Measurements from ENCODE around the gene VWA1.

DNA sequence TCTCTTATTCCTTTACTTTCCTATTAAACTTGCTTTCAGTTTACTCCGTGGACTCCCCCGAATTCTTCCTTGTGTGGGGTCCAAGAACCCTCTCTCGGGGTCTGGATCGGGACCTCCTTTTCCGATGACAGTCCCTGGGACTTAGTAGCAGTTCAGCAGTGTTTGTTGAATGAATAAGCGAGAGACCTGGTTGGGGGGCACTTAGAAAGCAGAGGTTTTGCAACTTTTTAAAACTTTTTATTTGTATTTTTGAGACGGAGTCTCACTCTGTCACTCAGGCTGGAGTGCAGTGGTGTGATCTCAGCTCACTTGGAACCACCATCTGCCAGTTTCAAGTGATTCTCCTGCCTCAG, 12.3 kb upstream of the VWA1 start:
- TF ChIP-seq POLR2A (IDR thresholded peaks at IDR 0.05) = no peak
- TF ChIP-seq, protein P1, sequence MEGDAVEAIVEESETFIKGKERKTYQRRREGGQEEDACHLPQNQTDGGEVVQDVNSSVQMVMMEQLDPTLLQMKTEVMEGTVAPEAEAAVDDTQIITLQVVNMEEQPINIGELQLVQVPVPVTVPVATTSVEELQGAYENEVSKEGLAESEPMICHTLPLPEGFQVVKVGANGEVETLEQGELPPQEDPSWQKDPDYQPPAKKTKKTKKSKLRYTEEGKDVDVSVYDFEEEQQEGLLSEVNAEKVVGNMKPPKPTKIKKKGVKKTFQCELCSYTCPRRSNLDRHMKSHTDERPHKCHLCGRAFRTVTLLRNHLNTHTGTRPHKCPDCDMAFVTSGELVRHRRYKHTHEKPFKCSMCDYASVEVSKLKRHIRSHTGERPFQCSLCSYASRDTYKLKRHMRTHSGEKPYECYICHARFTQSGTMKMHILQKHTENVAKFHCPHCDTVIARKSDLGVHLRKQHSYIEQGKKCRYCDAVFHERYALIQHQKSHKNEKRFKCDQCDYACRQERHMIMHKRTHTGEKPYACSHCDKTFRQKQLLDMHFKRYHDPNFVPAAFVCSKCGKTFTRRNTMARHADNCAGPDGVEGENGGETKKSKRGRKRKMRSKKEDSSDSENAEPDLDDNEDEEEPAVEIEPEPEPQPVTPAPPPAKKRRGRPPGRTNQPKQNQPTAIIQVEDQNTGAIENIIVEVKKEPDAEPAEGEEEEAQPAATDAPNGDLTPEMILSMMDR (IDR thresholded peaks at IDR 0.05) = no peak

All from tibial nerve (tissue), 3 donors.